GM10847 (cell line): ENCODE measurements around the gene FABP1.

Source experiments
- POLR2A ChIP-seq: IDR thresholded peaks from 2 replicates; pipeline ENCODE4 v1.6.1; 2011; ENCODE audit not compliant: insufficient read length; ENCODE audit errors: extremely low read depth

FABP1 gene

DNA sequence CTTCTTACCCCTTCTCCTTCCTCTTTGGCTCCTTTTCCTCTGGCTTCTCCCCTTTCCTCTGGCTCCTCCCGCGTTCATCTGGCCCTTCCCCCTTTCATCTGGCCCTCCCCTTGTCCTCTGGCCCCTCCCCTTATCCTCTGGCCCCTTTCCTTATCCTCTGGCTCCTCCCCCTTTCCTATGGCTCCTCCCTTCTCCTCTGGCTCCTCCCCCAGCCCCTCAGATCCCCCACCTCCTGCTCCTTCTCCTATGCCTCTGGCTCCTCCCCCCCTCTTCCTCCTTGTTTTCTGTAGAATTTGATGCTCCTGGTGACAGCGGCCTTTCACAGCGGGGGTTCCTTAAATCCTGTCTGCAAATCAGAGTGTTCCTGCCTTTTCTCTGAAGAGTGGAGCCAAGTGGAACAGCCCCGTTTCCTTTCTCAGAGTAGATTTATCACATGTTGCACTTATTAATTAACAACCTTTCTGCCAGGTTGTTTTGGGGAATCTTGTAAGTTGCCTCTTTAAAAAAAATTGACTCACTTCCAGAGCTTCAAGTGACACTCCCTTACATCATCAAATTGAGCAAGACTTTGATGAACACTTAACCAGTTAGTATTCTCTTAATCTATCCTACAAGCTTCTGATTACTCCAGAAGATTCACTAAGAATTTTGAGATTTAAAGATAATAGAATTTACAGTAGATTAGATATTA lies 27.9 kb downstream of the FABP1 start:
- no peak for TF ChIP-seq POLR2A

DNA sequence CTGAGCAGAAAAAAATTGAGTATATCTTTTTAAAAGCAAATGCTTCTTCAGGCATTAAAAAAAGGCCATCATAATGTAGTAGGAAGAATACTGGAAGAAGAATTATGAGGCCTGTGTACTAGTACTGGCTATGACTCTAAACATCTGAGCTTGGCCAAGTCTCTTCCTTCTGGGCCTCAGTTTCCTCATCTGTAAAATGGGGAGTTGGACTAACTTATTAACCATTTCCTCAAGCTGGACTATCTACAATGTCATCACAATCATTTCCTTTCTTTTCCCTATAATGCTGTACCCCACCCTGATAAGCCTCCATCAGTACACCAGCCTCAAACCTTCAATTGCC lies 29.3 kb downstream of the FABP1 start:
- TF ChIP-seq POLR2A: no peak

DNA sequence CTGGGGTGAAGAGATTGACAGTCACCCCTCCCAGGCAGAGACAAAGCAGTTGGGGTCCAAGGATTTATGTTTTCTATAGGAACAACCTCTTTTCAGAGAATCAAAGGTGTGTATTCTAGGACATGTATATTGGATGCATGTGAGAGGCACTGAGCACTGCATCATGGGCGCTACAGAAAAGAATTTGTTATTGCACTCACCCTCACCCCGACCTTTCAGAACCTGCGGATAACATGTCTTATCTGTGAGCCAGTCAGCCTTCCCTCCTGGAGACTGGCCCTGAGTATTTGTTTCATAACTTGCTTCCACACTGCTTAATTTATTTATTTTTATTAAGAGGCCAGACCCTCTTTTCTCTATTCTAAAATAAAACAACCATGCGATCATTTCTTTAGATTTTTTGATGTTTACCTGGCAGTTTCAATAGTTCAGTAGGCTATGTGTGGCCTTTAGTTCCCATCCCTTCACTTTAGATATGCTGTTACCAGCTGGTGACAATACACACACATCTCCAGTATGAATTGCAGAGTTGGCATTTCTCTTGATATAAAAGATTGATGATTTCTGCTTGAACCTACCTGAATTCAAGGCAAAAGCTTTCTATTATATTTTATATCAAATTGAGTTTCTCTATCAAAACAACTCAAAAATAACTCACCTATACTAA lies 29.8 kb downstream of the FABP1 start:
- no peak for TF ChIP-seq POLR2A

- TF ChIP-seq POLR2A: no peak
These were observed 30.7 kb downstream of the FABP1 start for GRCh38 chr2:88097192-88097591.

- no peak for TF ChIP-seq POLR2A
These were observed 31.2 kb downstream of the FABP1 start for GRCh38 chr2:88096708-88097107.

DNA sequence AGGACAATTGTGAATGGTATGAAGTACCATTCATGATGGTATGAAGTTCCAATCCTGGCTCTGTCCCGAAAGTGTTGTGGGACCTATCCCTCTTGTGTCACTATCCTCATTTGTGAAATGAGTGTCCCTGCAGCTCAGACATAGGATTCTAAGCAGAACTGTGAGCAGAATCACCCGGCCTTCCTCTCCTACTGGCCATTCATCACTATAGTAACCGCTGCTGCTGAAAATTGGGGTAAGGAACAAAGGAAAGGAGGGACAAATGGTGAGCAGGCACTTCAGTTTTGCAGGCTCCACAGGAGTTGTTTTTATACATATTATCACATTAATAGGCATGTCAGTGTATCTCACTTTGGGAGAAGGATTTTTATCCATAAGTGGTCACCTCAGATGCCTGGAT lies 32.8 kb downstream of the FABP1 start:
- TF ChIP-seq POLR2A: no peak

- no peak for TF ChIP-seq POLR2A
These were observed 35.1 kb downstream of the FABP1 start for GRCh38 chr2:88092773-88093172.

GRCh38 chr2:88091943-88092342 lies 35.9 kb downstream of the FABP1 start:
- TF ChIP-seq POLR2A: no peak

DNA sequence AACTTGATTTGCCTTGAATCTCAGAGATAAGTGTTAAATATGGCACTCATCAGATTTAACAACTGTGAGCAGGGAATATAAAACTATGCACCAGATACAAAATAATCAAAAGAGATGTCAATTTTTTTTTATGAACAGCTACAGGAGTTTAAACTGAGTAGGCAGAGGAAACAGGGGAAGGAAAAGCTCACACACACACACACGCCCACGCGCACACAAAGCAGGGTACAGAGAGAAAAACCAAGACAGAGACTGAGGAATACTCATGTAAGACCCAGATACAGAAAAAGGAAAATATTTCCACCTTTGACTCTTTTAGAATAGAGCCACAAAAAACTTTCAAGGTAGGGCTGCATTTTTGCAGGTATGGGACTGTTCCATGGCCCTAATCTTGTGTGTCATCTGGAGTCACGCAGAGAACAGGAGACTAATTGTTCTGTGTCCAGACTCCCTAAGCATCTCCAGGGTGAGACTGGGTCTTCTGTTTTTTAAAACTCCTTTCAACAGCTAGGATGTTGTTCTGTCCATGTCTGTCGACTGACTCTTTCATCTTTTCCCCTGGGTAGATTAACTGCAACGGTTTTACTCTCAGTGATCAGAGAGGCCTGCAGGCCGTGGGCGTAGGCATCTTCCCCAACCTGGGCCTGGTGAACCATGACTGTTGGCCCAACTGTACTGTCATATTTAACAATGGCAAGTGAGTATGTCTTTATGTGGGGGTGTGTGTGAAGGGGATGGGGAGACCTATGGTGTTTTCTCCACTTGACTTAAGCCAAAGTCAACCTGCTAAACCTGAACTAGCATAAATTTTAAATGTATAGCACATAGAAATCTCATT lies 37.2 kb downstream of the FABP1 start:
- TF ChIP-seq POLR2A: no peak

DNA sequence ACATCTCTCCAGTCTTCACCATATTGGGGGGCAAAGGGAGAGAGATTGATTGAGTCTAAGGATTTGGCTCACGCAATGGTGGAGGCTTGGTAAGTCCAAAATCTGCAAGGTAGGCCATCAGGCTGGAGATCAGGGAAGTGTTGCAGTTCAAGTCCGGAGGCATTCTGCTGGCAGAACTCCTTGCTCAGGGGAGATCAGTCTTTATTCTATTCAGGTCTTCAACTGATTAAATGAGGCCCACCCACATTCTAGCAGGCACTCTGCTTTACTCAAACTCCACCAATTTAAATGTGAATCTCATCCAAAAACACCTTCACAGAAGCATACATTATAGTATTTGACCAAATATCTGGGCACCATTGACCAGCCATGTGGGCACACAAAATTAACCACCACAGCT lies 38.9 kb downstream of the FABP1 start:
- TF ChIP-seq POLR2A: no peak

DNA sequence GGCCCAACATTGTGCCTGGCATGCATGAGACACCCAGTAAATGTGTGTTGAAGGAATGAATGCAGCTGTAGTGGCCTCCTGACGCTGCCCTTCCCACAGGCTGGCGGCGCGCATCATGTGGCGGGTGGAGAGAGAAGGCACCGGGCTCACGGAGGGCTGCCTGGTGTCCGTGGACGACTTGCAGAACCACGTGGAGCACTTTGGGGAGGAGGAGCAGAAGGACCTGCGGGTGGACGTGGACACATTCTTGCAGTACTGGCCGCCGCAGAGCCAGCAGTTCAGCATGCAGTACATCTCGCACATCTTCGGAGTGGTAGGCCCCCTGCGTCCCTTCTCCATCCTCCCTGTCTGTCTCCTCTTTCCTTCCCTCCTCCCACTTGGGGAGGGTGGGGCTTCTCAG lies 40.1 kb downstream of the FABP1 start:
- TF ChIP-seq POLR2A: no peak

DNA sequence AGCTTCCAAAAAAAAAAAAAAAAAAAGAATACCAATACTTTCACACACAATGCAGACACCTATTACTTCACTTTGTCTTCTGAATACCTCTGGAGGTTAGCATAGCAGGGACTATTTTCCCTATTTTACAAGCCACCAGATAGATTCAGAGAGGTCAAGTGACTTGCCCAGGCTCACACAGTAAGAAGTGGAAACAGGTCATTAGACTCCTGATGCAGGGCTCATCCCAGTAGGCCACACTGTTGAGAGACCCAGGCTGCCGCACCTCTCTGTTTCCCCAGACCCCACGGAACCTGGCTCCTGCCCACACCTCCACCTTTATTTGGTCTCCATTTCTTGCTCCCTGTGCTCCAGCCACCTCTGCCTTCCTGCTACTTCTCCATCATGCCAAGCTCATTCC lies 40.8 kb downstream of the FABP1 start:
- no peak for TF ChIP-seq POLR2A

- TF ChIP-seq POLR2A: no peak
These were observed 41.5 kb downstream of the FABP1 start for GRCh38 chr2:88086401-88086800.

DNA sequence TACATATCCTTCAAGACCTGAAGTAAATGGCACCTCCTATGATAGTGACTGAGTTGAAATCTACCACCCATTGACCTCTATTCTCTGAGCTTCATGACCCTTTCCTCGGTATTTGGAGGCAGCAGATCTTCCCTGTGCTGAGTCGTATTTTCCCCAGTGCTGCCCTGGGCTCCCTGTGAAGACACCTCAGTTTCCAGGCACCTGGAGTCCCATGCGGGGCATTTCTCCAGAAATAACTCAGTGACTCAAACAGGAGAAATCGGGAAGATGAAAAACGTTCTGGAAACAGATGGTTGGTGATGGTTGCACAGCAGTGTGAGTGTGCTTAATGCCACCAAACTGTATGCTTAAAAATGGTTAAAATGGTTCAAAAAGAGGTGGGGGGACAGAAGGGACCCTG lies 42.3 kb downstream of the FABP1 start:
- no peak for TF ChIP-seq POLR2A

DNA sequence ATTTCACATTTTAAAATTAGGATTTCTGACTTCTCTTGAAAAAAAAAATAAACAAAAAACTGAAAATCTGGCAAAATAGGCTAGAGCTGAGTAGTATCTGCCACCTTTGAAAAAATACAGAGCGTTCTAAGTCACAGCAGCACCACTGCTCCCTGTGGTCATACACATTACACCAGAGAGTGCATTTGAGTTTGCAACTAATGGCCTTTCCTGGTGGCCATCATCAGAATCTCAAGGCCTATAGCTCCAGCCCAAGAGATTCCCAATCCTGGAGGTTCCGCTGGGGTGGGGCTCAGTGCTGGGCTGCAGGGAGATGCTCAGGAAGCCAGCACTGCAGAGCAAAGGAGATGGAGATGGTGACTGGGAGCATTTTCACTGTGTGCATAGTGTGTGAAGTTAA lies 42.8 kb downstream of the FABP1 start:
- no peak for TF ChIP-seq POLR2A

DNA sequence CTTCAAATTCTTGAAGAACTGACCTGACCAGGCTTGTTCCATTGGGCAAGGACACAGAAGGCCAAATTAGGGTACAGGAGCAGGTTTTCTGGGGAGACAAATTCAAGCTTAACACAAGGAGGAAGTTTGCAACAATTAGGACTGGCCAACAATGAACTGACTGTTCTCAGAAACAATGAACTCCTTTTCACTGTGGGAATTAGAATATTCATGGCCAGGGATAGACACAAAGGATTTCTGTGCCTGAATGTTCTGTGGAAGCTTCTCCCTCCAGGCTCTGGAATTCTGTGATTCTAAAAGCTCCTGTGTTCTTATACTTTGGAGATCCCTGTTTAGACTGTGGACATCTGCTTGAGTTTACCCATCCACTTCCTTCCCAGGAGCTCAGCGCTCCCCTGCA lies 45.1 kb downstream of the FABP1 start:
- TF ChIP-seq POLR2A: no peak

- TF ChIP-seq POLR2A: no peak
These were observed 45.8 kb downstream of the FABP1 start for GRCh38 chr2:88081924-88082608.
